Measurements from ENCODE around the gene MRGPRG.

The MRGPRG gene

GRCh38 chr11:3195251-3196160 lies 23.1 kb downstream of the MRGPRG start:
- DNase-seq (ENCODE audit: low read depth), result no peak

GRCh38 chr11:3194016-3194816 lies 24.4 kb downstream of the MRGPRG start:
- no peak for DNase-seq (ENCODE audit: low read depth)

- no peak for DNase-seq (ENCODE audit: low read depth)
These were observed 25.1 kb downstream of the MRGPRG start for GRCh38 chr11:3193373-3194015.

- DNase-seq (ENCODE audit: low read depth), result no peak
These were observed 25.9 kb downstream of the MRGPRG start for GRCh38 chr11:3192511-3193372.

GRCh38 chr11:3191586-3192324 lies 26.9 kb downstream of the MRGPRG start:
- DNase-seq (ENCODE audit: low read depth), result no peak

GRCh38 chr11:3190600-3190999 lies 28.0 kb downstream of the MRGPRG start:
- DNase-seq (ENCODE audit: low read depth), result no peak

- DNase-seq (ENCODE audit: low read depth), result no peak
These were observed 28.6 kb downstream of the MRGPRG start for GRCh38 chr11:3189886-3190583.

- no peak for DNase-seq (ENCODE audit: low read depth)
These were observed 29.3 kb downstream of the MRGPRG start for GRCh38 chr11:3189196-3189843.

GRCh38 chr11:3188496-3189195 lies 30.0 kb downstream of the MRGPRG start:
- DNase-seq (ENCODE audit: low read depth), result no peak

- no peak for DNase-seq (ENCODE audit: low read depth)
These were observed 32.3 kb downstream of the MRGPRG start for GRCh38 chr11:3186166-3186953.

GRCh38 chr11:3184732-3185347 lies 33.8 kb downstream of the MRGPRG start:
- no peak for DNase-seq (ENCODE audit: low read depth)

- DNase-seq (ENCODE audit: low read depth), result no peak
These were observed 35.1 kb downstream of the MRGPRG start for GRCh38 chr11:3183523-3183922.

- no peak for DNase-seq (ENCODE audit: low read depth)
These were observed 36.2 kb downstream of the MRGPRG start for GRCh38 chr11:3182462-3182852.

GRCh38 chr11:3181725-3182461 lies 36.7 kb downstream of the MRGPRG start:
- DNase-seq (ENCODE audit: low read depth), result no peak

GRCh38 chr11:3180869-3181268 lies 37.7 kb downstream of the MRGPRG start:
- no peak for DNase-seq (ENCODE audit: low read depth)

- no peak for DNase-seq (ENCODE audit: low read depth)
These were observed 40.3 kb downstream of the MRGPRG start for GRCh38 chr11:3178349-3178748.

GRCh38 chr11:3177931-3178330 lies 40.7 kb downstream of the MRGPRG start:
- DNase-seq (ENCODE audit: low read depth), result no peak

Data from stimulated activated CD8-positive, alpha-beta memory T cell treated with anti-CD3 and anti-CD28 coated beads, Interleukin-12 subunit alpha, Interleukin-12 subunit beta, amount 100 ng/mL, for 1 hour (primary cell).